Astrocyte (in vitro differentiated cells and primary cell): ENCODE measurements around the gene PXDN. TPM values are rescaled to one million over a fixed set of nuclear protein-coding genes. Genes with fewer than 3 reads are reported as not detected.
A peak's percentile ranks its signal among the peaks of the same experiment; 100 is the strongest.

ENCODE experiments used
- DNase-seq: peaks from one replicate; pipeline ENCODE4 v3.0.0-alpha.2; 2010; ENCODE audit warnings: low read depth
- FAIRE-seq: peaks from 2 replicates; lab custom pipeline; 2011; peaks lifted over from hg19 to GRCh38; lab: Jason Lieb, UNC
- H2AFZ ChIP-seq: 2 replicates; pipeline ENCODE4 v1.6.0; 2012; ENCODE audit warnings: low read depth, low read length, inconsistent platforms
- H3K27ac ChIP-seq: 2 replicates; pipeline ENCODE4 v1.5.1; 2011; ENCODE audit warnings: low read depth, low read length, inconsistent platforms
- H3K27me3 ChIP-seq: 2 replicates; pipeline ENCODE4 v1.6.0; 2011; ENCODE audit warnings: low read length, inconsistent platforms; ENCODE audit not compliant: insufficient read depth
- H3K36me3 ChIP-seq: 2 replicates; pipeline ENCODE4 v1.5.1; 2011; ENCODE audit warnings: low read length, inconsistent platforms; ENCODE audit not compliant: insufficient read depth
- H3K4me1 ChIP-seq: 2 replicates; pipeline ENCODE4 v1.5.1; 2011; ENCODE audit warnings: low read length, inconsistent platforms; ENCODE audit not compliant: insufficient read depth
- H3K4me2 ChIP-seq: 2 replicates; pipeline ENCODE4 v1.6.0; 2012; ENCODE audit warnings: low read length, inconsistent platforms
- H3K4me3 ChIP-seq: 2 replicates; pipeline ENCODE4 v1.5.1; 2011; ENCODE audit warnings: low read depth, mild to moderate bottlenecking, low read length, inconsistent platforms; ENCODE audit not compliant: insufficient read depth
- H3K79me2 ChIP-seq: 2 replicates; pipeline ENCODE4 v1.6.0; 2012; ENCODE audit warnings: mild to moderate bottlenecking, low read length, inconsistent platforms; ENCODE audit not compliant: insufficient read depth
- H3K9ac ChIP-seq: 2 replicates; pipeline ENCODE4 v1.6.0; 2012; ENCODE audit warnings: mild to moderate bottlenecking, low read length, inconsistent platforms
- H3K9me3 ChIP-seq: 2 replicates; pipeline ENCODE4 v1.5.1; 2012; ENCODE audit warnings: low read depth, mild to moderate bottlenecking, low read length, inconsistent platforms; ENCODE audit not compliant: insufficient read depth
- H4K20me1 ChIP-seq: 2 replicates; pipeline ENCODE4 v1.6.0; 2012; ENCODE audit warnings: low read length, inconsistent platforms; ENCODE audit not compliant: insufficient read depth
- H3K27ac Mint-ChIP-seq: one replicate; pipeline ENCODE4 v1.8.0; 2021; ENCODE audit warnings: mild to moderate bottlenecking, mixed read lengths; ENCODE audit not compliant: unreplicated experiment
- H3K27me3 Mint-ChIP-seq: one replicate; pipeline ENCODE4 v1.8.0; 2021; ENCODE audit warnings: low read depth, mixed read lengths; ENCODE audit not compliant: unreplicated experiment
- H3K36me3 Mint-ChIP-seq: one replicate; pipeline ENCODE4 v1.8.0; 2021; ENCODE audit warnings: low read depth, mixed read lengths; ENCODE audit not compliant: unreplicated experiment
- H3K4me1 Mint-ChIP-seq: one replicate; pipeline ENCODE4 v1.8.0; 2021; ENCODE audit warnings: low read depth, mixed read lengths; ENCODE audit not compliant: unreplicated experiment
- H3K4me3 Mint-ChIP-seq: one replicate; pipeline ENCODE4 v1.8.0; 2021; ENCODE audit warnings: mild to moderate bottlenecking, moderate library complexity, mixed read lengths; ENCODE audit not compliant: unreplicated experiment
- H3K9me3 Mint-ChIP-seq: one replicate; pipeline ENCODE4 v1.8.0; 2021; ENCODE audit warnings: mild to moderate bottlenecking, mixed read lengths; ENCODE audit not compliant: unreplicated experiment
- EZH2 ChIP-seq: IDR thresholded peaks from 2 replicates; pipeline ENCODE4 v1.6.1; 2012; ENCODE audit warnings: mild to moderate bottlenecking, low read length, inconsistent platforms; ENCODE audit not compliant: insufficient read depth
- total RNA-seq: library from RNA; stranded (reverse); gene quantifications from 2 replicates; pipeline ENCODE4 v1.2.1, GENCODE V29; 2021
- TF ChIP-seq, protein P1 (sequence below): IDR thresholded peaks from 2 replicates; pipeline ENCODE4 v1.5.1; 2011; ENCODE audit warnings: low read depth, mild to moderate bottlenecking, inconsistent platforms, low read length, moderate library complexity; ENCODE audit not compliant: insufficient read depth

PXDN gene
- total RNA-seq, 1 donor from 2014 or later = 417 TPM

DNA sequence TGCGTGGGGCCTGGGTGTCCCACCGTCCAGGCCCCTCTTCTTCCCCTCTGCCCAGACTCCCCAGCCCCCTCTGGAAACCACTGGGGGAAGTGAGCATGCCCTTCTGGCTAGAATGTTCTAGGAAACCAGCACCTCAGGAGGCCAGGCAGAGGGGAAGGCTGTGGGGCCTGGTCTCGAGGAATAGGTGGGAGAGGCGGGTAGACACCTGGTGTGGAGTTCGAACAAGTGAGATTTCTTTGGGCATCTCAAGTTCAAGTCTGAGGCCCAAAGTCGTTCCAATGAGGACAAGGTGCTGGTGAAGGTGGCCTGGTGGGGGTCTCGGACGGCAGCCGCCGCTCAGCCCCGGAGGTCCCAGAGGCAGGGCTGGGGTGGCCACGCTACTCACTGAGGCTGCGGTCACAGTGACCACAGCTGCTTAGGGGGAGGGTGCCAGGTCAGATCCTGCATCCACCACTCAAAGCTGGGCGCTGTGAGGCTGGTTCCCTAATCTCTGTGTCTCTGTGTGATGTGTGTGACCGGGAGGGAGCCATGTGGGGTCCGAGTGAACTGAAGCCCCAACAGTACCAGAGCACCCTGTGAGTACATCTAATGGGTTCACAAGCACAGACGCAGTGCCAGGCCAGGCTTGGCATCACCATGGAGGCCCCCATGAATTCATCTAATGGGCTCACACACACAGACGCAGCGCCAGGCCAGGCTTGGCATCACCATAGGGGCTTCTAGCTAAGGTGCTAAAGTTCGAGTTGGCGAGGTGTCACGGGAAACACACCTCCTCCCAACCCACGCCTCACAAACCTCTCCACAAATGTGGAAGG lies 26.5 kb upstream of the PXDN start:
- no peak overlapping the region for H3K4me3 Mint-ChIP-seq
- no peaks in the 10 kb centered on the region for H3K36me3 Mint-ChIP-seq
- FAIRE-seq = no peak
- H3K27me3 Mint-ChIP-seq = peaks cover 28% of the 10 kb centered on the region
- Histone ChIP-seq H3K79me2 (no peaks in the 10 kb centered on the region), H3K9me3 (no peaks in the 10 kb centered on the region), H3K27ac (no peak overlapping the region), H3K36me3 (no peaks in the 10 kb centered on the region), H3K4me2 (no peak overlapping the region), H3K9ac (no peak overlapping the region), H2AFZ (no peak overlapping the region), H3K4me3 (no peak overlapping the region), H3K27me3 (peaks cover 2% of the 10 kb centered on the region), H4K20me1 (no peaks in the 10 kb centered on the region), H3K4me1 (no peaks in the 10 kb centered on the region)
- H3K4me1 Mint-ChIP-seq = no peaks in the 10 kb centered on the region
- no peak for DNase-seq
- TF ChIP-seq, protein P1, sequence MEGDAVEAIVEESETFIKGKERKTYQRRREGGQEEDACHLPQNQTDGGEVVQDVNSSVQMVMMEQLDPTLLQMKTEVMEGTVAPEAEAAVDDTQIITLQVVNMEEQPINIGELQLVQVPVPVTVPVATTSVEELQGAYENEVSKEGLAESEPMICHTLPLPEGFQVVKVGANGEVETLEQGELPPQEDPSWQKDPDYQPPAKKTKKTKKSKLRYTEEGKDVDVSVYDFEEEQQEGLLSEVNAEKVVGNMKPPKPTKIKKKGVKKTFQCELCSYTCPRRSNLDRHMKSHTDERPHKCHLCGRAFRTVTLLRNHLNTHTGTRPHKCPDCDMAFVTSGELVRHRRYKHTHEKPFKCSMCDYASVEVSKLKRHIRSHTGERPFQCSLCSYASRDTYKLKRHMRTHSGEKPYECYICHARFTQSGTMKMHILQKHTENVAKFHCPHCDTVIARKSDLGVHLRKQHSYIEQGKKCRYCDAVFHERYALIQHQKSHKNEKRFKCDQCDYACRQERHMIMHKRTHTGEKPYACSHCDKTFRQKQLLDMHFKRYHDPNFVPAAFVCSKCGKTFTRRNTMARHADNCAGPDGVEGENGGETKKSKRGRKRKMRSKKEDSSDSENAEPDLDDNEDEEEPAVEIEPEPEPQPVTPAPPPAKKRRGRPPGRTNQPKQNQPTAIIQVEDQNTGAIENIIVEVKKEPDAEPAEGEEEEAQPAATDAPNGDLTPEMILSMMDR = no peak
- no peak for TF ChIP-seq EZH2
- H3K9me3 Mint-ChIP-seq = no peaks in the 10 kb centered on the region
- no peak overlapping the region for H3K27ac Mint-ChIP-seq

DNA sequence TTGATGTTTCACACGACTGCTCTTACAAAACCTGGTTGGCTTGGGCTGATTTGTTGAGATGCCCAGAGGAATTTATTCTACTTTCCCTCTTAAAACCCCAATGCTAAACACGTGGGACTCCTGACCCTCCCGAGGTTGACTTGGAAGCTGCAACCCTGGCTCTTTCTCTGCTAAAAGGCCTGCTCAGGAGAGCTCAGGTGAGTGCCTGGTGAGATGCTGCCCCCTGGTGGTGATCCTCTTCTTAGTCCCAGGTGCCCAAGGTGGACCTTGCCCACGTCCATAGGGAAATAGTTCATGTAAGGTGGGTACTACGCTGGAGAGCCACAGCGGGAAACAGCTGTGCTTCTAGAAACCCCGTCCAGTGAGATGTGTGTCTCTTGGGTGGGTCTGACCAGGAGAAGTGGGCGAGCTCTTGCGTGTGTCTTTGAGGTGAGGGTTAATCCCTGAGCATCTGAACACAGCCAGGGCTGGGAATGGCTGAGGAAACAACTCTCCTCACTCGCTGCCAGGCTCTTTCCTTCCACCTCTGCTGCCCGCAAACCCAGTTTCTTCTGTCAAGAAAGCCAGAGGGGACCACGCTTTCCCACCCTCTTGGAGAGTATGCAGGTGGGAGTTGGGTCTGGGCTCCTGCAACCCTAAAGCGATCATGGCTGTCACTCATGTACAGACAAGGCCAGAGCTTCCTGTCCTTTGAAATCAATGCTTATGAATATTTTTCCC lies 25.5 kb upstream of the PXDN start:
- Histone ChIP-seq H3K4me1 (no peaks in the 10 kb centered on the region), H3K4me2 (no peak overlapping the region), H3K9me3 (no peaks in the 10 kb centered on the region), H3K79me2 (no peaks in the 10 kb centered on the region), H3K4me3 (no peak overlapping the region), H3K27ac (no peak overlapping the region), H2AFZ (no peak overlapping the region), H3K27me3 (peaks cover 2% of the 10 kb centered on the region), H4K20me1 (no peaks in the 10 kb centered on the region), H3K9ac (no peak overlapping the region), H3K36me3 (no peaks in the 10 kb centered on the region)
- TF ChIP-seq EZH2 = no peak
- TF ChIP-seq, protein P1 = peak; percentile 82
- no peaks in the 10 kb centered on the region for H3K36me3 Mint-ChIP-seq
- H3K27me3 Mint-ChIP-seq = peaks cover 30% of the 10 kb centered on the region
- H3K9me3 Mint-ChIP-seq = peaks cover 3% of the 10 kb centered on the region
- DNase-seq (peak; percentile 25), FAIRE-seq (peak; percentile 29)
- no peaks in the 10 kb centered on the region for H3K4me1 Mint-ChIP-seq
- no peak overlapping the region for H3K27ac Mint-ChIP-seq
- H3K4me3 Mint-ChIP-seq = no peak overlapping the region
